K562 (cell line): ENCODE data around the gene E2F2. TPM values are rescaled to one million over a fixed set of nuclear protein-coding genes. Genes with fewer than 3 reads are reported as not detected.

ENCODE experiments used
- ARID4B ChIP-seq: sonication (generic); formaldehyde crosslinking; IDR thresholded peaks from 2 replicates; pipeline ENCODE4 v1.8.0; 2022; ENCODE audit warnings: mild to moderate bottlenecking, missing genetic modification reagents
- ATF7 ChIP-seq: fragments of 450-650 bp; IDR thresholded peaks from 2 replicates; pipeline ENCODE4 v1.7.1; 2014; ENCODE audit warnings: mild to moderate bottlenecking, moderate library complexity
- CGGBP1 ChIP-seq: fragments of 250-450 bp; sonication (Bioruptor Pico); IDR thresholded peaks from 2 replicates; pipeline ENCODE4 v1.9.0; 2021; ENCODE audit warnings: mild to moderate bottlenecking
- CHD1 ChIP-seq: fragments of 200-600 bp; sonication (generic); IDR thresholded peaks from one replicate; pipeline ENCODE4 v1.6.1; 2012; ENCODE audit warnings: mild to moderate bottlenecking, moderate library complexity, low read length, inconsistent platforms
- CREB5 ChIP-seq: fragments of 250-450 bp; sonication (Bioruptor Pico); IDR thresholded peaks from 2 replicates; pipeline ENCODE4 v1.5.0; 2020; ENCODE audit warnings: mild to moderate bottlenecking
- CTBP1 ChIP-seq: fragments of 450-650 bp; IDR thresholded peaks from 2 replicates; pipeline ENCODE4 v1.6.1; 2016; ENCODE audit warnings: borderline replicate concordance
- ESRRA ChIP-seq: fragments of 450-650 bp; IDR thresholded peaks from 2 replicates; pipeline ENCODE4 v1.6.1; 2014; ENCODE audit warnings: low read depth, mild to moderate bottlenecking, moderate library complexity, borderline replicate concordance
- HLTF ChIP-seq: fragments of 450-650 bp; IDR thresholded peaks from 2 replicates; pipeline ENCODE4 v1.6.1; 2016
- POLR2AphosphoS5 ChIP-seq: IDR thresholded peaks from 2 replicates; pipeline ENCODE4 v1.6.1; 2011; ENCODE audit warnings: mild to moderate bottlenecking, low read depth, low read length, moderate library complexity; ENCODE audit not compliant: control insufficient read depth, insufficient read depth
- SMARCA4 ChIP-seq: fragments of 450-650 bp; IDR thresholded peaks from 2 replicates; pipeline ENCODE4 v1.6.1; 2016
- TAF1 ChIP-seq: IDR thresholded peaks from 2 replicates; pipeline ENCODE4 v1.6.1; 2011; ENCODE audit warnings: mild to moderate bottlenecking, low read length, moderate library complexity; ENCODE audit not compliant: insufficient read depth, control insufficient read depth, severe bottlenecking; ENCODE audit errors: extremely low read depth
- TCF7 ChIP-seq: sonication (generic); IDR thresholded peaks from 2 replicates; pipeline ENCODE4 v1.6.1; 2016; ENCODE audit warnings: antibody characterized with exemption, borderline replicate concordance
- polyA plus RNA-seq, 8 experiments: library from polyadenylated mRNA; depleted of rRNA in 4 of 8; stranded (reverse) in 5 of 8; unstranded in 3 of 8; fragments of >200 nt; fragmentation: Nextera tagmentation in 2 of 8; fragmentation: Illumina TruSeq in 1 of 8; extraction: Ambion mirVana in 2 of 8; extraction: Trizol in 1 of 8; gene quantifications; 2 replicates each; pipeline versions ENCODE4 v1.2.1 to v1.2.3, GENCODE V29; 2011 to 2014; ENCODE audit warnings: inconsistent platforms in 1 of 8, missing spikeins in 1 of 8
- total RNA-seq, 7 experiments: library from RNA; depleted of rRNA in 6 of 7; stranded (reverse); fragments of >200 nt in 6 of 7; fragmentation: Illumina TruSeq in 2 of 7; extraction: Trizol in 2 of 7; gene quantifications; 2 replicates each; pipeline versions ENCODE4 v1.2.1 to v1.2.3, GENCODE V29; 2011 to 2021; ENCODE audit warnings: low replicate concordance in 1 of 7

The E2F2 gene
- total and polyA plus RNA-seq, 9 of the 15 experiments (the other 6 are each of a cell fraction or from before 2014, with no cell fraction given) = 3.1 to 25.3 (median 11.4) TPM

GRCh38 chr1:23559136-23559984 is 28.3 kb upstream of the E2F2 start, which contains the start of gene ID3 (continued):
- TF ChIP-seq CREB5 (CRISPR knock-in tag) (no peak), ESRRA (0 out of 2 replicates have a peak, but pooled peaks have one; percentile 59), CTBP1 (peak; percentile 79), TCF7 (no peak), CGGBP1 (CRISPR knock-in tag) (peak; percentile 66; the same call in 1 of the 2 replicates), POLR2AphosphoS5 (peak; percentile 77), ARID4B (CRISPR knock-in tag) (peak; percentile 52), ATF7 (peak; percentile 76), SMARCA4 (peak; percentile 43; the same call in 1 of the 2 replicates), TAF1 (peak; percentile 78), HLTF (0 out of 2 replicates have a peak, but pooled peaks have one; percentile 26), CHD1 (peak; percentile 78)
